ENCODE results near the gene TSPYL1. TPM values are rescaled to one million over a fixed set of nuclear protein-coding genes. Genes with fewer than 3 reads are reported as not detected.
A peak's percentile ranks its signal among the peaks of the same experiment; 100 is the strongest.

The TSPYL1 gene
- total RNA-seq, 1 experiment from 2014 or later: 68.6 TPM

DNA sequence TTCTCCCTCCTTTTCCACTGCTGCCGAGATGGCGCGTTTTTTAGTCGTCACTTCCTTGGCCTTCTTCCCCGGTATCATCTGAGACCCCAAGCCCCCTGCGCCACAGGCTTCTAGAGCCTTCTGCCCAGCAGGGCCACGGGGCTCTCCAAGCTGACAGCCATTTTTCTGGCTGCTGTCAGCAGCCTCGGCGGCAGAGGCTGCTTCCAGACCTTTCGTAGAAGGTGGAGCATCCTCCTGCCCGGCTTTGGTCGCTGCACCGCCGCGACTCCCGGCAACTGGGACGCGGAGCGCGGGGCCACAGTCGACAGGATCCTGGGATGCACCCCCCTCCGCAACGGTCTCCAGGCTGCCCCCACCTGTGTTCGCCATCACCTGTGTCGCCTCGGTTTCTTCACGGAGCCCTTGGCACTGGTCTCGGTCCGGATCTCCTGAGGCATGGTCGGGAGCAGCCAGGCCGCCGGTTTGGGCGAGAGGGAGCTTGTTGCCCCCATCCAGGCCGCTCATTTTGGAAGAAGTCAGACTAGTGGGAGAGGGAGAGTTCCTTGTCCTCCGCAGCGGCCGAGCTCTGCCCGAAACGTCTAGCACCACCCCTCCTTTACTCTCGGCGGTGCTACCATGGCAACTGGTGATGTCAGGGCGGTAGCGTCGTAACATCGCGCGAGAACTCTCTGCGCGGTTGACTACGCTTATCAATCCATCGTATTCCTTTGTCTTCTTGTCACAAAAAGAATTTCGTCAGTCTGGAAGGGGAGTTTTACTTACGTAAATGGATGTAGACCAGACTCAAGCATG lies 26.0 kb downstream of the TSPYL1 start, which contains the start of gene TSPYL4 (continued):
- TF ChIP-seq ZBTB43 (CRISPR knock-in tag; IDR thresholded peaks at IDR 0.05) (0 out of 2 replicates have a peak, but pooled peaks have one; percentile 18), NFE2L1 (CRISPR knock-in tag; IDR thresholded peaks at IDR 0.05) (no peak), ZNF416 (CRISPR knock-in tag; IDR thresholded peaks at IDR 0.05) (no peak), SP1 (CRISPR knock-in tag; conservative IDR thresholded peaks at IDR 0.05) (peak; percentile 37), ATF1 (CRISPR knock-in tag; IDR thresholded peaks at IDR 0.05) (no peak), ZNF671 (CRISPR knock-in tag; IDR thresholded peaks at IDR 0.05) (no peak), NFYB (CRISPR knock-in tag; conservative IDR thresholded peaks at IDR 0.05; ENCODE audit: low read depth) (no peak), KAT7 (CRISPR knock-in tag; IDR thresholded peaks at IDR 0.05; ENCODE audit: borderline replicate concordance) (0 out of 2 replicates have a peak, but pooled peaks have one; percentile 56), ZNF121 (CRISPR knock-in tag; IDR thresholded peaks at IDR 0.05) (no peak), ZNF532 (CRISPR knock-in tag; IDR thresholded peaks at IDR 0.05; ENCODE audit: borderline replicate concordance) (no peak), ERG (CRISPR knock-in tag; IDR thresholded peaks at IDR 0.05) (no peak), E2F1 (CRISPR knock-in tag; IDR thresholded peaks at IDR 0.05) (no peak), ZNF423 (CRISPR knock-in tag; IDR thresholded peaks at IDR 0.05) (no peak), USF1 (CRISPR knock-in tag; IDR thresholded peaks at IDR 0.05) (0 out of 2 replicates have a peak, but pooled peaks have one; percentile 46), PREB (CRISPR knock-in tag; IDR thresholded peaks at IDR 0.05; ENCODE audit: borderline replicate concordance) (no peak), RORB (CRISPR knock-in tag; IDR thresholded peaks at IDR 0.05) (no peak), GABPB1 (CRISPR knock-in tag; IDR thresholded peaks at IDR 0.05) (0 out of 2 replicates have a peak, but pooled peaks have one; percentile 68), E2F4 (CRISPR knock-in tag; IDR thresholded peaks at IDR 0.05; ENCODE audit: borderline replicate concordance, low read depth) (no peak), RELA (CRISPR knock-in tag; IDR thresholded peaks at IDR 0.05; ENCODE audit: borderline replicate concordance) (no peak), ZNF396 (CRISPR knock-in tag; IDR thresholded peaks at IDR 0.05; ENCODE audit: borderline replicate concordance) (no peak), OVOL2 (CRISPR knock-in tag; IDR thresholded peaks at IDR 0.05; ENCODE audit: borderline replicate concordance) (no peak), FOXP4 (CRISPR knock-in tag; IDR thresholded peaks at IDR 0.05) (peak; percentile 88; the same call in 1 of the 2 replicates), IRF1 (CRISPR knock-in tag; IDR thresholded peaks at IDR 0.05) (peak; percentile 75; the same call in 1 of the 2 replicates)
